KOPT-K1 (cell line): ENCODE results near the gene SLC4A3.

Experiments used
- H3K27ac ChIP-seq: fragments of 200-600 bp; sonication (generic); 2 replicates; pipeline ENCODE4 v1.5.1; 2016; ENCODE audit warnings: antibody characterized with exemption, mild to moderate bottlenecking, low read depth, low read length; ENCODE audit not compliant: poor library complexity, severe bottlenecking
- H3K36me3 ChIP-seq: fragments of 200-600 bp; sonication (generic); 2 replicates; pipeline ENCODE4 v1.5.1; 2017; ENCODE audit warnings: antibody characterized with exemption, mild to moderate bottlenecking, low read length, moderate library complexity; ENCODE audit not compliant: insufficient read depth
- H3K9me3 ChIP-seq: fragments of 200-600 bp; sonication (generic); 2 replicates; pipeline ENCODE4 v1.5.1; 2017; ENCODE audit warnings: antibody characterized with exemption, low read length, mild to moderate bottlenecking; ENCODE audit not compliant: insufficient read depth, poor library complexity, severe bottlenecking

Gene SLC4A3

DNA sequence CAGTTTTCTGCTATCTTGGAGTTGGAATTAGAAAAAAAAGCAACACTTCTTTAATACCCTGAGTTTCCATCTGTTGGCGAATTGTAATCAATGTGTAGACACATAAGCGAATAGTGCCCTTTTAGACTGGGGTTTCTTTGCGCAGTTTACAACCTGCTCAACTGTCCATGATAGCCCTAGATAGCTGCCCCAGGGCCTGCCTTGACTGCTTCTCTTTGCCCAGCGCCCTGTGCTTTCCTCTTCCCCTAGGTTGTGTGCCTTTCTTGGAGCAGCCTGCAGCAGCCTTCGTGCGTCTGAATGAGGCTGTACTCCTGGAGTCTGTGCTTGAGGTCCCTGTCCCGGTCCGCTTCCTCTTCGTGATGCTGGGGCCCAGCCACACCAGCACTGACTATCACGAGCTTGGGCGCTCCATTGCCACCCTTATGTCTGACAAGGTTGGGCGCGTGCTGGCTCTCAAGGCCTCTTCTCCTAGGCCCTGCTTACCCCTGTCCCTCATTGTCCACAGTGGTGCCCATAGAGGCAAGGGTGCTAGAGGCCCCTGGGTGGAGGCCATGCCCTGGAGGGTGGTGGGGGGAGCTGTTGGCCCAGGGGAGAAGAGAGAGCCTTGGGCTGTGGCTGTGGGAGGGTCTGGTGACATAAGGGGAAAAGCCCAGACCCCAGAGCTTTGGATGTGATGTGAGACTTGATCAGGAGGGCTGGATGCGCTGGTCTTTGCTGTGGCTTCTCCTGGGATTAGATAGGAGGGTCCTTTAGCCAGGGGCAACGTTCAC, 6.9 kb downstream of the SLC4A3 start:
- H3K27ac ChIP-seq: no peak overlapping the region
- H3K9me3 ChIP-seq: no peaks in the 10 kb centered on the region

DNA sequence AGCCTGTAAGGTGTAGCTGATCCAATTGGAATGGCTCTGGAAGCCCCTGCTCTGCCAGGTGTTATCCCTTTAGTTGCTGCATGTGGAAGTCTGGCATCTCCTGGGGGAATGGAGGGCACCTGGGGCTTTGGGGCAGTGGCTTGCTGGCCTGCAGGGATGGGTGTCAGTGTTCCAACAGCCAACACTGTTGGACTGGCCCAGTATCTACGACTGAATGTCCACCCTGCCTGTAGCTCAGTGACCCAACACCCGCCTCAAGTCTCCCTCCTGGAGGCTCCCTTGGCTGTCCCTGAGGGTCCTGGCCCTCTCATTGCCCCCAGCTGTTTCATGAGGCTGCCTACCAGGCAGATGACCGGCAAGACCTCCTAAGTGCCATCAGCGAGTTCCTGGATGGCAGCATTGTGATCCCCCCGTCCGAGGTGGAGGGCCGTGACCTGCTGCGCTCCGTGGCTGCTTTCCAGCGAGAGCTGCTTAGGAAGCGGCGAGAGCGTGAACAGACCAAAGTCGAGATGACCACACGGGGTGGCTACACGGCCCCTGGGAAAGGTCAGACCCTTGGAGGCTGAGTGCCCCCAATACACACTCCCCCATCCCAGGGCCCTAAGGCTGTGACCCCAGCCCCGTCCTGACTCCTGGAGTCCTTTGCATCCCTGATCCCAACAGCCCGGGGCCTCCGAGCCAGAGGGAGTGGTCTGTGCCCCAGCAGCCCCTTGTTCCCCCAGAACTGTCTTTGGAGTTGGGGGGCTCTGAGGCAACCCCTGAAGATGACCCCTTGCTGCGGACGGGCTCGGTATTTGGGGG, 7.7 kb downstream of the SLC4A3 start:
- no peaks in the 10 kb centered on the region for H3K36me3 ChIP-seq
- H3K27ac ChIP-seq: no peak overlapping the region

More for the DNA sequence above, 6.9 kb downstream of the SLC4A3 start:
- H3K36me3 ChIP-seq: no peaks in the 10 kb centered on the region

DNA sequence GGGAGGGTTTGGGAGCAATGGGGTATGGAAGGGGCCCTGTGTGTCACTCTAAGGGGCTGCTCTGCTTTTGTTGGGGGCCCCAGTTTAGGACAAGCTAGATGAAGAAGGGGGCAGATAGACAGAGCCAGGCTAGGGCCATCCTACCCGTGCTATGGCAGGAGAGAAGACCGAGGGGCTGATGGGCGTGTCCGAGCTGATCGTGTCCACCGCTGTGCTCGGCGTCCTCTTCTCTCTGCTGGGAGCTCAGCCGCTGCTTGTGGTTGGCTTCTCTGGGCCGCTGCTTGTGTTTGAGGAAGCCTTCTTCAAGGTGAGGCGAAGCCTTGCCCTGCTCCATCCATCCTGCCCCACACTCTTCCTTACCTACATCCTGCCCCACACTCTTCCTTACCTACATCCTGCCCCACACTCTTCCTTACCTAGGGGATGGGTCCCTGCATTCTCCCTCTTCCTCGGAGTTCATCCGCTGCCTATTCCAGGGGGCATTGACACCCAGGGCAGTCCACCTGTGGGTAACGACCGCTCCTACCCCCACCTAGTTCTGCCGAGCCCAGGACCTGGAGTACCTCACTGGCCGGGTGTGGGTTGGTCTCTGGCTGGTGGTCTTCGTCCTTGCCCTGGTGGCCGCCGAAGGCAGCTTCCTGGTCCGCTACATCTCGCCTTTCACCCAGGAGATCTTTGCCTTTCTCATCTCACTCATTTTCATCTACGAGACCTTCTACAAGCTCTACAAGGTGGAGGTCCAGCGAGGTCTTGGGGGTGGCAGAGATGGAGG, 8.9 kb downstream of the SLC4A3 start:
- no peaks in the 10 kb centered on the region for H3K9me3 ChIP-seq
- no peaks in the 10 kb centered on the region for H3K36me3 ChIP-seq
- H3K27ac ChIP-seq: no peak overlapping the region

More for the DNA sequence above, 7.7 kb downstream of the SLC4A3 start:
- no peaks in the 10 kb centered on the region for H3K9me3 ChIP-seq

DNA sequence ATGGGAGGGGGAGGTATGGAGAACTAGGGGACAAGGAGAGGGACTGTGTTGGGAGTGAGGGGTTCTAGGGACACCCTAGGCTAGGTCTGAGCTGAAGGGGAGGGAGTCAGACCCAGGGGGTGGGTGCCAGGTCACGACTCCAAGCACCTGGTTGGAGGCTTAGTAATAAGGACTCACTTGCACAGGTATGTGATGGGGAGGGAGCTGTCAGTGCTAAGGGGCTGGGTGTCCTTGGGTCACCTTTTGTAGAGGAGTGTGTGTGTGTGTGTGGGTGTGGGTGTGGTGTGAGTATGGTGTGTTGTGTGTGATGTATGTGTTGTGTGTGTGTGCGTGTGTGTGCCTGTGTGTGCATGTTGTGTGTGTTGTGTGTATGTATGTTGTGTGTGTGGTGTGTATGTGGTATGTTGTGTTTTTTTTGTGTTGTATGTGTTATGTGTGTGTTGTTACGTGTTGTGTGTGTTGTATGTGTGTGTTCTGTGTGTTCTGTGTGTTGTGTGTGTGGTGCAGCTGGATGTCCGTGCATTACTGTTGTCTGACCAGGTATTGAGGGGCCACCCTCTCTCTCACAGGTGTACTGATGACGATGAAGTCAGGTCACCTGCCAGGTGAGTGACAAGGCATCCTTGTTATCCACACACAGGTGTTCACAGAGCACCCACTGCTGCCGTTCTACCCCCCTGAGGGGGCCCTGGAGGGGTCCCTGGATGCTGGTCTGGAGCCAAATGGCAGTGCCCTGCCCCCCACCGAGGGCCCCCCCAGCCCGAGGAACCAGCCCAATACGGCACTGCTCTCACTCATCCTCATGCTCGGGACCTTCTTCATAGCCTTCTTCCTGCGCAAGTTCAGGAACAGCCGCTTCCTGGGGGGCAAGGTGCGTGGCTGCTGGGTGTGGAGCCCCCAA, 9.8 kb downstream of the SLC4A3 start:
- Histone ChIP-seq H3K36me3 (no peaks in the 10 kb centered on the region), H3K27ac (no peak overlapping the region), H3K9me3 (no peaks in the 10 kb centered on the region)

- H3K27ac ChIP-seq: no peak overlapping the region
- H3K9me3 ChIP-seq: no peaks in the 10 kb centered on the region
- H3K36me3 ChIP-seq: no peaks in the 10 kb centered on the region
Measured at GRCh38 chr2:219637842-219638185, 10.4 kb downstream of the SLC4A3 start.

- no peak overlapping the region for H3K27ac ChIP-seq
- no peaks in the 10 kb centered on the region for H3K9me3 ChIP-seq
- H3K36me3 ChIP-seq: no peaks in the 10 kb centered on the region
Measured at GRCh38 chr2:219638217-219638947, 11.0 kb downstream of the SLC4A3 start.

- Histone ChIP-seq H3K9me3 (no peaks in the 10 kb centered on the region), H3K27ac (no peak overlapping the region), H3K36me3 (no peaks in the 10 kb centered on the region)
Measured at GRCh38 chr2:219638948-219639755, 11.7 kb downstream of the SLC4A3 start.

DNA sequence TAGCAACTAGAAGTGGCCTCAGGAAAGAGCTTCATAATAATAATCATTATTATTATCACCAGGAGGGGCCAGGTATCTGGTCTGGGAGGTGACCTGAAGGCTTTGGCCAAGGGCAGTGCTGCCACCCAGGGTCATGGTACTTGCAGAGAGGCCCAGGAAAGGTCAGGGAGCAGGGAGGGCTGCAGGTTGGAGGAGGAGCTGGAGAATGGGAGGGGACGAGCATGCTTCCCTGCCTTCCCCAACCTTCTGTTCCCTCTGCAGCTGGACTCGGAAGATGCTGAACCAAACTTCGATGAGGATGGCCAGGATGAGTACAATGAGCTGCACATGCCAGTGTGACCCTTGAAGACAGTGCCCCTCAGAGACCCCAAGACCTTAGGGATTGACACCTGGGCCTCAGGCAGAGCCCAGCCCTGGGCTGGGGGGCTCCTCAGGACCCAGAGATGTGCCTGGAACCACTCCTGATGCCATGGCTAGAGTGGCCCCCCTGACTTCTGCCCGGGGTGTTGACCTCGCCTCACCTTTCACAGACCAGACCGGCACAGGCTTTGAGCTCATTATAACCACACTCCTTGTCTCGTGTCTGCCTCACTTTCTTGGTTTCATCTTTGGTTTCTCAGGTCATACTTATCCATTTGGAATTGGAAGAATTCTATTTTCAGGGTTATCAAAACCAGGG, 14.1 kb downstream of the SLC4A3 start:
- no peaks in the 10 kb centered on the region for H3K36me3 ChIP-seq
- no peak overlapping the region for H3K27ac ChIP-seq
- no peaks in the 10 kb centered on the region for H3K9me3 ChIP-seq

DNA sequence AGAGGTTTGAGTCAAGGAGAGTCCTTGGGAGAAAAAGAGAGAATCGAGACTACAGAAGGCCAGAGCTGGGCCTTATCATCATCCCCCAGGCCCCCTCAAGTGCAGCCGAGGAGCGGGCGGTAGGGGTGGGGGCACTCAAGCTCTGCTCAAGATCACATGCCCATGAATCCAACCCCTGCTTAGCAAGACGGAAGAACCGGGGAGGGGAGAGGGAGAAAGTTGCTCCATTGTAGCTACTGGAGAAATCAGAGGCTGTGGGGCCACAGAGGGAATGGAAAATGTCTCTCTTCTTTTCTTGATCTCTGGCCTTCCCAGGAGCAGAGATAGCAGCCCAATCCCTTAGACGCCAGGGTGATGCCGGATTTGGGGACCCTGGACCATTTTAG, 14.6 kb downstream of the SLC4A3 start:
- H3K36me3 ChIP-seq: no peaks in the 10 kb centered on the region
- H3K27ac ChIP-seq: no peak overlapping the region
- no peaks in the 10 kb centered on the region for H3K9me3 ChIP-seq

- no peak overlapping the region for H3K27ac ChIP-seq
- H3K9me3 ChIP-seq: no peaks in the 10 kb centered on the region
- H3K36me3 ChIP-seq: no peaks in the 10 kb centered on the region
Measured at GRCh38 chr2:219642465-219643083, 15.1 kb downstream of the SLC4A3 start.

- no peaks in the 10 kb centered on the region for H3K9me3 ChIP-seq
- no peaks in the 10 kb centered on the region for H3K36me3 ChIP-seq
- H3K27ac ChIP-seq: no peak overlapping the region
Measured at GRCh38 chr2:219643084-219643473, 15.6 kb downstream of the SLC4A3 start.

GRCh38 chr2:219643788-219644398, 16.5 kb downstream of the SLC4A3 start:
- Histone ChIP-seq H3K9me3 (no peaks in the 10 kb centered on the region), H3K27ac (no peak overlapping the region)

More at GRCh38 chr2:219643788-219644398, 16.5 kb downstream of the SLC4A3 start:
- no peaks in the 10 kb centered on the region for H3K36me3 ChIP-seq
